NCI-H748 treated with DMSO at 0.1 percent for 48 hours (cell line): ENCODE results near the gene RBM42.
"Not testable (repeated sequence)": the region's sequence is repeated elsewhere in the genome, so short reads cannot be mapped to it uniquely, and the experiment has no call there.

Experiments
- DNase-seq: peaks from one replicate; lab custom pipeline; 2025; lab: John Stamatoyannopoulos, UW

RBM42 gene, protein sequence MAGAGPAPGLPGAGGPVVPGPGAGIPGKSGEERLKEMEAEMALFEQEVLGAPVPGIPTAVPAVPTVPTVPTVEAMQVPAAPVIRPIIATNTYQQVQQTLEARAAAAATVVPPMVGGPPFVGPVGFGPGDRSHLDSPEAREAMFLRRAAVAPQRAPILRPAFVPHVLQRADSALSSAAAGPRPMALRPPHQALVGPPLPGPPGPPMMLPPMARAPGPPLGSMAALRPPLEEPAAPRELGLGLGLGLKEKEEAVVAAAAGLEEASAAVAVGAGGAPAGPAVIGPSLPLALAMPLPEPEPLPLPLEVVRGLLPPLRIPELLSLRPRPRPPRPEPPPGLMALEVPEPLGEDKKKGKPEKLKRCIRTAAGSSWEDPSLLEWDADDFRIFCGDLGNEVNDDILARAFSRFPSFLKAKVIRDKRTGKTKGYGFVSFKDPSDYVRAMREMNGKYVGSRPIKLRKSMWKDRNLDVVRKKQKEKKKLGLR

DNA sequence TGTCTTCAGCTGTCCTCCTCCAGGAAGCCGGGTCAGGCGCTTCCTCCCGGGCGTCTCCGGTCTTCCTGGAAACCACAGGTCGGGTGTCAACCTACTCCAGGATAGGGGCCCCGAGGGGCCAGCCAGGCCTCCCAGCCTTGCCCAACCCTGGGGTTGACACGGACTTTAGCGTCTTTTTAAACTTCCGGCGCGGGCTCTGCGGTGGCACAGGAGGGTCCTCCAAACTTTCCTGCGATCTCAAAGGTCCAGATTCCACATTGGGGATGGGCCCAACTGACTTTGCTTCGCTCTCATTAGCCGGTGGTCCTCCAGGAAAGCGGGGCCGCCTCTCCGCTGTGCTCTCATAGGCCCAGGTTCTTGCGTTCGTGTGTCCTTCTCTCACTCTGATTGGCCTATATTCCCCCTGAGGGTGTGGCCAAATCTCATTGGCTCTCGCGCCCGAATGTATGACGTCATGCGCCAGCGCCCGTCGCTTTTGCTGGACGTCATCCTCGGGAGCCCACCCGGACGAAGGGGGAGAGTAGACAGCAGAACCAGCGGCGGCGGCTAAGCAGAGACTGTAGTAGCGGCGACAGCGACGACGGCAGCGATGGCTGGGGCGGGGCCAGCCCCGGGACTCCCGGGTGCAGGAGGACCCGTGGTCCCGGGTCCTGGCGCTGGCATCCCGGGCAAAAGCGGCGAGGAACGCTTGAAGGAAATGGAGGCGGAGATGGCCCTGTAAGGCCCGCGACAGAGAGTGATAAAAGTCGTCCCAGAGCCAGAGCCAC lies at the start of gene RBM42:
RBM42 (plus strand) TSS at position 472 of the 767 bp plus-strand sequence; CDS start at position 590, 118 bp downstream.
- DNase-seq = peak; percentile 98

DNA sequence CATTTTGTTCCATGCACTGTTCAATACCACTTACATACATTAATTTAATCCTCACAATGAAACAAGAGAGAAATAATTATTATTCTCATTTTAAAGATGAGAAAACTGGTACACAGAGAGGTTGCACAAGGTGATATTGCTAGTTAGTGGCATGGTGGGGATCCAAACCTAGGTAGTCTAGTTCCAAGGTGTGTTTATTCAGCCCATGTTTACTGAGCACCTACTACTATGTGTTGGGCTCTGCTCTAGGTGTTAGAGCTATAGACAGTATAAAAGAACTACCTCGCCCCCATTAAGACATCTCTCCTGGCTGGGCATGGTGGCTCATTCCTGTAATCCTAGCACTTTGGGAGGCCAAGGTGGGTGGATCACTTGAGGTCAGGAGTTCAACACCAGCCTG lies 46.1 kb upstream of the RBM42 start:
- no peak for DNase-seq

- no peak for DNase-seq
Measured at GRCh38 chr19:35585848-35586247, 43.0 kb upstream of the RBM42 start, which contains the start of gene PMIS2. Gene PMIS2 (plus strand): TSS chr19:35586173. CDS start chr19:35586260, 87 bp downstream.

GRCh38 chr19:35587321-35587720 lies 41.5 kb upstream of the RBM42 start:
- no peak for DNase-seq

GRCh38 chr19:35590875-35591274 lies 38.0 kb upstream of the RBM42 start:
- DNase-seq = no peak

DNA sequence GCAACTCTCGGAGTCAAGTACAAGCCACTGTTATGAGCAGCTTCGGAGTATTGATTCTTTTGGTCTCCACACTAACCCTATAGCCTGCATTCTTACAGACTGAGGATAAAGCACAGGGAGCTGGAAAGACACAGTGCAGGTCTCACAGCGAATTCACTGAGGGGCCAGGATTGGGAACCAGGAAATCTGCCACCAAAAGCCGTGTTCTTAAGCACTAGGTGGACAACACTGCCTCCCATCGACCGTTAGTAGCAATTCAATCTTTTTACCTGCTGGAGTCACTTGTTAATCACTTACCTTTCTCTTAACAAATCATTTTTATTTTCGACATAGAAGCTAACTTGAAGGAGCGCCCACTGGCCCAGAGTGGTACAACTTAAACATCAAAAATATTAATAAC lies 36.6 kb upstream of the RBM42 start:
- DNase-seq = no peak

GRCh38 chr19:35595026-35595425 lies 33.8 kb upstream of the RBM42 start:
- DNase-seq = not testable (repeated sequence)

GRCh38 chr19:35595928-35596327 lies 32.9 kb upstream of the RBM42 start:
- DNase-seq = no peak

DNA sequence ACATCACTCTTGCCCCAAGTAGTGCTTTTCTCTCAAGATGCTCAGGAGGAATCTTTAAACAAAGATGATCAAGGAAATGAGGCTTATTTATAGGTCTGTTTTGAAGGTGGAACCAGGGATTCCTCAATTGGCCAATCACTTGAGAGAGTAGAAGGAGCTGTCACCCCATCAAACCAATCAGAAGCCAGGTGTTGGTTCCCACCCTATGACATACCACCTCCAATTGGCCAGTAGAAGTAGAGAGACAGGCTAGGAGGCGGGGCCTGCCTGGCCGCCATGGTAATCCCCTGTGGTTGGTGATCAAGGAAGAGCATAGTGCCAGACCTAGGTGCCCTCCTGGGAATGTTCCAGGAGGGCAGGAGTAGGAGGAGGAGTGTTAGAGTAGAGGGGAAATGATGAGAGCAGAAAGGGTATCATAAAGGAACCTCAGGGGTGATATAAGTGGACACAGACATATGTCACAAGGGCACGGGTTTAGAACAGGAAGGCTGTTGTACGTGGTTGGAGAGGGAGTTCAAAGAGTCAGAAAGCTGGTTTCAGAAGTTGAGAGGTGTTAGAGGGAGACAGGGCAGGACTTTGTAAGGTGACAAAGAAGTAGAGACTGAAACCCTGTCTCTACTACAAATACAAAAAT lies 32.4 kb upstream of the RBM42 start:
- DNase-seq = no peak

- DNase-seq = no peak
Measured at GRCh38 chr19:35601971-35602370, 26.9 kb upstream of the RBM42 start.

DNA sequence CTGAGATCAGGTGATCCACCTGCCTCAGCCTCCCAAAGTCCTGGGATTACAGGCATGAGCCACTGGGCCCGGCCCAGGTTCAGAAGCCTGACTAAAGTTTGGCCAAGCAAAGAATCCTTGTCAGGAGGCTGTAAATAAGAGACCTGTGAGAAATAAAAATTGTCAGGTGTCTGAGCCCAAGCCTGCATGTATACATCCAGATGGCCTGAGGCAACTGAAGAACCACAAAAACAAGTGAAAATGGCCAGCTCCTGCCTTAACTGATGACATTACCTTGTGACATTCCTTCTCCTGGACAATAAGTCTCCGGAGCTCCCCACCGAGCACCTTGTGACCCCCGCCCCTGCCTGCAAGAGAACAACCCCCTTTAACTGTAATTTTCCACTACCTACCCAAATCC lies 24.4 kb upstream of the RBM42 start:
- DNase-seq = not testable (repeated sequence)

DNA sequence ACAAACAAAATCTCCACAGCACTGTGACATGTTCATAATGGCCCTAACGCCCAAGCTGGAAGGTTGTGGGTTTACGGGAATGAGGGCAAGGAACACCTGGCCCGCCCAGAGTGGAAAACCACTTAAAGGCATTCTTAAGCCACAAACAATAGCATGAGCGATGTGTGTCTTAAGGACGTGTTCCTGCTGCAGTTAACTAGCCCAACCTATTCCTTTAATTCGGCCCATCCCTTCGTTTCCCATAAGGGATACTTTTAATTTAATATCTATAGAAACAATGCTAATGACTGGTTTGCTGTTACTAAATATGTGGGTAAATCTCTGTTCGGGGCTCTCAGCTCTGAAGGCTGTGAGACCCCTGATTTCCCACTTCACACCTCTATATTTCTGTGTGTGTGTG lies 21.7 kb upstream of the RBM42 start:
- not testable (repeated sequence) for DNase-seq

GRCh38 chr19:35607661-35608060 lies 21.2 kb upstream of the RBM42 start:
- DNase-seq = no peak

DNA sequence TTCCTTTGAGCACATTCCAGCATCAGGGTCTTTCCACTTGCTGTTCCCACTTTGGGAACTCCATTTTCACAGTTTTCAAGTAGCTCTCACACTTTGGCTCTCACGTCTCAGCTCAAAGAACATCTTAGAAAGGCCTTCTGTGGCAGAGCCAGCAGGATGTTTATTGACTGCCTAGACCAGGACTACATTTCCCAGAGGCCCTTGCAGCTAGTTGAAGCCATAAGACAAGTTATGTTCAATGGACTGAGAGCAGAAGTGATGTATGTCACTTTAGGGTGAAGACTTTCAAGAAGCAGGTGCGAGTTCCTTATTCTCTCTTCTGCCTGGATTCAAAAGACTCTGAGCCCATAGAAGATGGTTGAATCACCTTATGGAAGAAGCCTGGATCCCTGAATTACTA lies 20.6 kb upstream of the RBM42 start:
- DNase-seq = no peak

GRCh38 chr19:35609851-35610353 lies 18.9 kb upstream of the RBM42 start:
- no peak for DNase-seq

GRCh38 chr19:35612224-35612558 lies 16.6 kb upstream of the RBM42 start:
- no peak for DNase-seq

- peak; percentile 95 for DNase-seq
Measured at GRCh38 chr19:35612559-35613321, 16.1 kb upstream of the RBM42 start, which contains the start of gene HAUS5. Gene HAUS5 (plus strand): TSS chr19:35612735. CDS start chr19:35612795, 60 bp downstream.

GRCh38 chr19:35613574-35613973 lies 15.3 kb upstream of the RBM42 start:
- no peak for DNase-seq

DNA sequence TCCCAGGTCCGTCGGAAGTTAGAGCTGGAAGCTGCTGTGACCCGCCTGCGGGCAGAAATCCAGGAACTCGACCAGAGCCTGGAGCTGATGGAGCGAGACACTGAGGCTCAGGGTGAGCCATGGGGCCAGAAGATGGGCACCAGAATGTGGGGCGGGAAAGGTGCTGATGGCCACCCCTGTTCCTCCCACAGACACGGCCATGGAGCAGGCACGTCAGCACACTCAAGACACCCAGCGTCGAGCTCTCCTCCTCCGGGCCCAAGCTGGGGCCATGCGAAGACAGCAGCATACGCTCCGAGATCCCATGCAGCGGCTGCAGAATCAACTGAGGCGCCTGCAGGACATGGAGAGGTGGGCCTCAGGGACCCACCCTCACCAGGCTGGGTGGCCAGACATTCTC lies 13.8 kb upstream of the RBM42 start:
- no peak for DNase-seq

DNA sequence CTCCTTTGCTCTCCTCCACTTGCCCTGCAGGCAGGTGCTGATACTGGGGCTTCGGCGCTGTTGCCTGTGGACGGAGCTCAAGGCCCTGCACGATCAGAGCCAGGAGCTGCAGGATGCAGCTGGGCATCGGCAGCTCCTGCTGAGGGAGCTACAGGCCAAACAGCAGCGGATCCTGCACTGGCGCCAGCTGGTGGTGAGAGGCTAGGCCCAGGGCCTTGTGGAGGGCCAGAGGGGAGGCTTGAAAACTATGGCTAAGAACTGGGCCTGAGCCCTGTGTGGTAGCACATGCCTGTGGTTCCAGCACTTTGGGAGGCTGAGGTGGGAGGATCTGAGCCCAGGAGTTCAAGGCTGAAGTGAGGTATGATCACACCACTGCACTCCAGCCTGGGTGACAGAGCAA lies 10.0 kb upstream of the RBM42 start:
- DNase-seq = no peak

GRCh38 chr19:35619290-35619923 lies 9.4 kb upstream of the RBM42 start:
- no peak for DNase-seq
